Loucy (cell line): ENCODE results near the gene SLC38A10.

Experiments
- H2AFZ ChIP-seq: fragments of 200-600 bp; sonication (generic); 2 replicates; pipeline ENCODE4 v1.6.0; 2016; ENCODE audit warnings: antibody characterized with exemption, mild to moderate bottlenecking, low read length, moderate library complexity
- H3F3A ChIP-seq: fragments of 200-600 bp; 2 replicates; pipeline ENCODE4 v1.6.0; 2016; ENCODE audit warnings: antibody characterized with exemption, low read depth, mild to moderate bottlenecking
- H3K27me3 ChIP-seq: fragments of 200-600 bp; sonication (generic); 2 replicates; pipeline ENCODE4 v1.6.1; 2014; ENCODE audit warnings: low read length, mild to moderate bottlenecking; ENCODE audit not compliant: insufficient read depth, poor library complexity, severe bottlenecking
- H3K36me3 ChIP-seq: fragments of 200-600 bp; sonication (generic); 2 replicates; pipeline ENCODE4 v1.6.1; 2016; ENCODE audit warnings: low read length; ENCODE audit not compliant: insufficient read depth
- H3K4me1 ChIP-seq: fragments of 200-600 bp; sonication (generic); 2 replicates; pipeline ENCODE4 v1.5.1; 2014; ENCODE audit warnings: low read length, mild to moderate bottlenecking; ENCODE audit not compliant: insufficient read depth, poor library complexity, severe bottlenecking
- H3K4me2 ChIP-seq: fragments of 200-600 bp; sonication (generic); 2 replicates; pipeline ENCODE4 v1.6.0; 2014; ENCODE audit warnings: antibody characterized with exemption, low read length, low read depth, mild to moderate bottlenecking; ENCODE audit not compliant: poor library complexity, severe bottlenecking
- H3K4me3 ChIP-seq: fragments of 200-600 bp; sonication (generic); 2 replicates; pipeline ENCODE4 v1.5.1; 2014; ENCODE audit warnings: low read length, mild to moderate bottlenecking, mixed read lengths; ENCODE audit not compliant: poor library complexity, severe bottlenecking
- H3K79me2 ChIP-seq: fragments of 200-600 bp; sonication (generic); 2 replicates; pipeline ENCODE4 v1.6.1; 2014; ENCODE audit warnings: low read length; ENCODE audit not compliant: insufficient read depth
- H3K9ac ChIP-seq: fragments of 200-600 bp; sonication (generic); 2 replicates; pipeline ENCODE4 v1.6.0; 2014; ENCODE audit warnings: mild to moderate bottlenecking, low read depth, low read length, moderate library complexity; ENCODE audit not compliant: poor library complexity, severe bottlenecking
- H3K9me2 ChIP-seq: fragments of 200-600 bp; sonication (generic); replicated peaks from 2 replicates; pipeline ENCODE4 v1.6.1; 2016; ENCODE audit warnings: low read depth, low read length, mixed read lengths
- H3K9me3 ChIP-seq: fragments of 200-600 bp; sonication (generic); 2 replicates; pipeline ENCODE4 v1.6.1; 2014; ENCODE audit warnings: mild to moderate bottlenecking, antibody characterized with exemption, low read length, low read depth; ENCODE audit not compliant: insufficient read depth
- H4K20me1 ChIP-seq: fragments of 200-600 bp; sonication (generic); 2 replicates; pipeline ENCODE4 v1.6.0; 2014; ENCODE audit warnings: antibody characterized with exemption, low read length, mild to moderate bottlenecking; ENCODE audit not compliant: insufficient read depth, poor library complexity, severe bottlenecking
- CTCF ChIP-seq: fragments of 200-600 bp; sonication (generic); conservative IDR thresholded peaks from 2 replicates; pipeline ENCODE4 v1.5.1; 2014; ENCODE audit warnings: mild to moderate bottlenecking, antibody characterized with exemption, low read length
- EZH2phosphoT487 ChIP-seq: fragments of 200-600 bp; IDR thresholded peaks from 2 replicates; pipeline ENCODE4 v1.6.1; 2018; ENCODE audit warnings: antibody characterized with exemption, mild to moderate bottlenecking, moderate library complexity, borderline replicate concordance

The SLC38A10 gene

GRCh38 chr17:81238490-81238814, 56.7 kb downstream of the SLC38A10 start:
- Histone ChIP-seq H3K4me2 (peak overlapping the region; percentile 92), H3K9ac (peak overlapping the region; percentile 90), H3K27me3 (no peaks in the 10 kb centered on the region), H3F3A (no peaks in the 10 kb centered on the region), H3K79me2 (peaks cover 59% of the 10 kb centered on the region), H3K9me3 (no peaks in the 10 kb centered on the region), H3K36me3 (no peaks in the 10 kb centered on the region), H2AFZ (peak overlapping the region; percentile 90), H3K9me2 (no peaks in the 10 kb centered on the region), H3K4me1 (peaks cover 35% of the 10 kb centered on the region), H4K20me1 (peaks cover 22% of the 10 kb centered on the region), H3K4me3 (peak overlapping the region; percentile 95)
- TF ChIP-seq EZH2phosphoT487 (no peak), CTCF (no peak)

- Histone ChIP-seq H3K9me3 (no peaks in the 10 kb centered on the region), H3K4me1 (peaks cover 35% of the 10 kb centered on the region), H3K27me3 (no peaks in the 10 kb centered on the region), H3K36me3 (peaks cover under 1% of the 10 kb centered on the region; the same call in 1 of the 2 replicates), H3K4me3 (peak overlapping the region; percentile 95), H3K79me2 (peaks cover 59% of the 10 kb centered on the region), H3K4me2 (peak overlapping the region; percentile 92), H2AFZ (no peak overlapping the region), H4K20me1 (peaks cover 22% of the 10 kb centered on the region), H3K9me2 (no peaks in the 10 kb centered on the region), H3F3A (no peaks in the 10 kb centered on the region), H3K9ac (peak overlapping the region; percentile 90)
- TF ChIP-seq CTCF (no peak), EZH2phosphoT487 (no peak)
Observed at GRCh38 chr17:81237591-81238489, 57.3 kb downstream of the SLC38A10 start.

- H3K79me2 ChIP-seq = peaks cover 56% of the 10 kb centered on the region
- peaks cover 4% of the 10 kb centered on the region; the same call in 1 of the 2 replicates for H3K36me3 ChIP-seq
- H3F3A ChIP-seq = no peaks in the 10 kb centered on the region
- no peak overlapping the region for H2AFZ ChIP-seq
- H3K9ac ChIP-seq = no peak overlapping the region
- peaks cover 16% of the 10 kb centered on the region for H4K20me1 ChIP-seq
- H3K9me3 ChIP-seq = no peaks in the 10 kb centered on the region
- peak overlapping the region; percentile 95 for H3K4me3 ChIP-seq
- TF ChIP-seq EZH2phosphoT487 (no peak), CTCF (no peak)
- H3K4me2 ChIP-seq = peak overlapping the region; percentile 92
- H3K27me3 ChIP-seq = no peaks in the 10 kb centered on the region
- H3K9me2 ChIP-seq = no peaks in the 10 kb centered on the region
- peaks cover 35% of the 10 kb centered on the region for H3K4me1 ChIP-seq
Observed at GRCh38 chr17:81236784-81237183, 58.3 kb downstream of the SLC38A10 start.
